ENCODE measurements around the gene ADGRG1.
A peak's percentile ranks its signal among the peaks of the same experiment; 100 is the strongest.

Gene ADGRG1

GRCh38 chr16:57620335-57621231 is 7.8 kb upstream of the ADGRG1 start:
- DNase-seq (ENCODE audit: low spot score): no peak

DNA sequence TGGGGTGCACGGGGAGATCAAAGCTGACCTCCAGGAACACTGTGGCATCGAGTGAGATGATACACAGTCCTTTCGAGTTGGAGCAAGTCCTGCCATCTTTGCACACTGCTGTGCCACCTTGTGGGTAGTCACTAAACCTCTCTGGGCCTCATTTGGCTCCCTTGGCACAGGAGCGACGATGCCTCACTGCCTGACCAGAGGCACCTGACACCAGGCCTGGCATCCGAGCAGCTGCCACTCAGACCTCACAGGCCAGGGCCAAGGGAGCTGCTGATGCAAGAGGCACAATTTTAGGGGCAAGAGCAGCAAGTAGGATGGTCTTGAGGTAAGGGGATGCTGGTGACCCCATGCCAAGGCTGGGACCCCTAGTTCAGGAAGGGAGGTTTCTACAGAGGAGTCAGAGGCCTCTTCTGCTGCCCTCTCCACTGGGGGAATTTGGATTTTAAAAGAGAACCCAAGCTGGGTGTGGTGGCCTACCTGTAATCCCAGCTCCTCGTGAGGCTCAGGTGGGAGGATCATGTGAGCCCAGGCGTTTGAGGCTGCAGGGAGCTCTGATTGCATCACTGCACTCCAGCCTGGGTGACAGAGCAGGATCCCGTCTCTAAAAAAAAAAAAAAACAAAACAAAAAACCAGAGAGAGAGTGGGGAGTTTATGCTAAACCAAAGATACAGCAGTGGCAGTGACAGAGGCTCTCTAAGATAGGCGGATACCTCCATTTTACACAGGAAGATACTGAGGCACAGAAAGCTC is 6.7 kb upstream of the ADGRG1 start:
- no peak for DNase-seq (ENCODE audit: low spot score)

GRCh38 chr16:57622361-57623250 is 5.8 kb upstream of the ADGRG1 start:
- no peak for DNase-seq (ENCODE audit: low spot score)

DNA sequence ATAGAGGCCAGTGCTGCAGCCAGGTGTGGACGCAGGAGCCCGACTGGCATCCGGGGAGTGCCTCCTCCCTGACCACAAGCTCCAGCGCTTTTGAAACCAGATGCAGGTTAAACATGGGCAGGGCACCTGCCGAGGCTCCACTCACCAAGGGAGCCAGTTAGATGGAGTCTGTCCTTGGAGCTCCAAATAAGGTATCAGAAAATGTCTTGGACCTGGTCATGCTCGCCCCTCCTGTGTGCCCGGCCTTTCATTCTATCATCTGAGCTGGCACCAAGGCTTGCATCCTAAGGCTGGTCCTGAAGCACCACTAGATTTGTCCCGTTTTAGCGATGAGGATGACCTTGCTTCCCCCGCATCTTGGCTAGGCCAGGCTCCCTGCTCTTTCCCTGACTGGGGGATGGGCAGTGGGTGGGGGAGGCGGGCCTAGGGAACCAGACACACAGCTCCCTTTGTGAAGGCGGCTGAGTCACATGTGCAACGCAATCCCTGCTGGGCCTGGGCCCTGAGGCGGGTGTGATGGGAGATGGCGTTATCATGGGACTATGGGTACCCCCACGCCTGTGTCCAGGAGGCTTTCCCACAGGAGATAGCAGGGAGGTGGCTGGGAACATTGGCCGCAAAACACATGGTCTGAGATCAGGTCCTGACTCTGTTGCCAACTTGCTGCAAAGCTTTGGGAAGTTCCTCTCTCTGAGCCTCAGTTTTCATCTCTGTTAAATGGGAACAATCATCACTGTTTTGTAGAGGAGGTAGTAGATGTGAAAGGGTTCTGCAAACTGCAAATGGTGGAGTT is 5.0 kb upstream of the ADGRG1 start:
- peak; percentile 93 for DNase-seq (ENCODE audit: low spot score)

GRCh38 chr16:57624044-57624688 is 4.3 kb upstream of the ADGRG1 start:
- no peak for DNase-seq (ENCODE audit: low spot score)

- DNase-seq (ENCODE audit: low spot score): peak; percentile 91
These were observed 3.5 kb upstream of the ADGRG1 start for GRCh38 chr16:57624806-57625500.

GRCh38 chr16:57626420-57627170 is 1.8 kb upstream of the ADGRG1 start:
- no peak for DNase-seq (ENCODE audit: low spot score)

- DNase-seq (ENCODE audit: low spot score): no peak
These were observed 1.1 kb upstream of the ADGRG1 start for GRCh38 chr16:57627184-57627871.

- DNase-seq (ENCODE audit: low spot score): no peak
These were observed 408 bp downstream of the ADGRG1 start for GRCh38 chr16:57628783-57629293.

DNA sequence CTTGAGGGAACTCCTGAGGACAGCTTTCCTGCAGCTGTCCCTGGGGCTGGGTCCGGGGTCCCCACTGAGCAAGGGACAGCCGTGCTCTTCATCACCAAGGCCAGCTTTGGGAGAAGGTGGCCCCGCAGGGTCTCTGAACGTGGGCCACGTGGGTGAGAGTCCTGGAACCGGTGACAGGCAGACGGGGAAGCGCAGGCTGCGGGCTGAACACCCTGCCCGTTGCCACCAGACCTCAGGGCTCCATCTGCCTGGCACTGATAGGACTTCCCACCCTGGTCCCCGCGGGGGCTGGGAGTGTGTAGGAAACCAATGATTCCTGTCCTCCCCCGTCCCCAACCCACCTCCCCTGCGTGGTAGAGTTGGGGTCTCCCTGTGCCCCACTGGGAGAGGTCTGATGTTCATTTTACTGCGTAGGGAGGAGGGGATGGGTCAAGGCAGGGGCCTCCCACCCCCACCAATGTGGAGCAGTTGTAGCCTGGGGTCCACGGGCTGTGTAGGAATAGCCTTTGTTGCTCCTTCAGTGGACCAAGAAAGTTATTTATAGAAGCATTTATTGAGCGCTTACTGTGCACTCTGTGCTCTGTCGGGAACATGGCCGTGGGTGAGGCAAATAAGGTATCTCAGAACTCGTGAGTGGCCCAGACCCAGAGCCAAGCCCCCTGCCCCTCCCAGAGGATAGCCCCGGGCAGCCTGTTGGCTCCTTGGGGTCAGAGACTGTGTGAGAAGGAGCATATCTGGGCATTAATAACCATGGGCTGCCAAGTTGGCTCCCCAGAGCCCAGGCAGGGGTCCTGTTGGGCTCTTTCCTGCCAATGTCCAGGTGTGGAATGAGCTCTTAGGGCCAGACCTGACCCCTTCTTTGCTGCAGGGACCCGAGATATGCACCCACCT is 1.3 kb downstream of the ADGRG1 start:
- DNase-seq (ENCODE audit: low spot score): no peak

DNA sequence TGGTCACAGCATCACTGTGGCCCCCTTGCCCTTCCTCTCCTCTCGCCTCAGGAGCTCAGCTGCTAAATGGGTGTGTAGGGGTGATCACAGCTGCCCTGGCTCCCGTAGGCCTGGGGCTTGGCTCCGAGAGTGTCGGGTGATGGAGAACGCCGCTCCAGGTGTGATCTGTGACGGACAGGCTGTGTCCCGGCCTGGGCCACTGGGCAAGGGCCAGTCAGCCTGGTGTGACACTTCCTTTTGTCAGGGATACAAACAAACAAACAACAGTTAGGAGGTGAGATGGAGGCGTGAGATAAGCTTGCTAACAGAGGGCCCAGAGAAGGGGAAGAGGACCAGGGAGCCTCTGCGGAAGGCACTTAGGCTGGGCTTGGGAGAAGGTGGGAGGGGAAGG is 2.0 kb downstream of the ADGRG1 start:
- DNase-seq (ENCODE audit: low spot score): no peak

GRCh38 chr16:57630931-57631845 is 2.8 kb downstream of the ADGRG1 start:
- DNase-seq (ENCODE audit: low spot score): peak; percentile 81

DNA sequence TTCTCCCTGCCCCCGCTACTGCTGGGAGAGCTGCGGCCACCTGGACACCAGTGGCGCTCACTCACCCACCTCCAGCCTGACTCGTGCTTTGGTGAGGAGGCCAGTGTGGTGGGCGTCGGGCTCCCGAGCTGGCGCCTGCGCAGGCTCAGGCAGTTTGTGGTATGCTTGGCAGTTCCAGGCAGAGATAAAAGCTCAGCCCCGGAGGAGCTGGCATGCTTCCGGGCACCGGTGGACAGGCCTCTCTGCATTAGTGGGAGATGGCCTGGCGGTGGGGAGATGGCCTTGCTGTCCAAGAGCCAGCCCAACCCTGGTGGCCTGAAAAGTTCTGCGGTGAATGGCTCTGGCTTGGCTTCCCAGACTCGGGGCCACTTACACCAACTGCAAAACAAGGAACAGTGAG is 4.1 kb downstream of the ADGRG1 start:
- no peak for DNase-seq (ENCODE audit: low spot score)

DNA sequence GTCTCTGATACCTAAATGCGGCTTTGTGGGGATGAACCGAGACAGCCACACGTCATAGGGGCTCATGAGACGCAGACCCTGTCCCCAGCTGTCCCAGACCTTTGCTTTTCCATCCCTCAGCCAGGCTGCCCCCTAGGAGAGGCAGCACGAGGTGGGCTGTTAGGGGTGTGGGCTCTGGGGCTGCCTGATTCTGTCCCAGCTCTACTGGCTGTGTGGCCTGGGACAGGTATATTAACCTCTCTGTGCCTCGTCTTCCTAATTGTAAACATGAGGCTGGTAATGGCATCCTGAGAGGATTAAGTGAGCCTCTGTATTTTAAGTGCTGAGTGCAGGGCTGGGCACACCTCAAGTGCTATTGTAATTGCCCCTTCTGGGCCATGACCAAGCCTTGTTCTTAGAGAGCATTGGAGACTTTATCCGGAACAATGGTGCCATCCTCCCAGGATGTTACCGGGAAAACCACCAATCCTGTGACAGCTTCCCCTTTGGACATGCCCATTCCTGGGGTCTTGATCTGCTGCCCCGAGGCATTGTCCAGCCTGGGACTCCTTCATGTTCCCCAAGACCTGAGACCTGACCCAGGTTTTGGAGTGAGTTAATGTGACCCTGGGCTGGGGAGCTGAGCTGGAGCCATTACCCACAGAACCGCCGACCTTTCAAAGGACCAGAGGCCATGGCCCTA is 5.1 kb downstream of the ADGRG1 start:
- DNase-seq (ENCODE audit: low spot score): no peak

DNA sequence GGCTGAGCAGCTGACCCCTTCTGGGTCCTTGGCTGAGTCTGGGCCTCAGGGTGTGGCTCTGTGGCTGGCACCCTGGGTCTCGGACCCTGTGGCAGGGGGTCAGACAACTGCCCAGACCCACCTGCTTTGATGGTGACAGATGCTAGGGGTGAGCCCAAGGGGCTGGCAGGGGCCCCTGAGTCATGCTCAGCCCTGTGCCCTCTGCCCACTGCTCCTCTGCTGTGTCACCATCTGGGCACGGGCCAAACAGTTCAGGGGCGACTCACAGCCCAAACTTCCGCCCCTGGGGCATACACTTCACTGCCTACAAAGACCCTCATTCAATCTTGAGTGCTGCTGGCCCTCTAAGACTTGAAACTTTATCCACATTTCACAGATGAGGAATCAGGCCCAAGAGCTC is 5.7 kb downstream of the ADGRG1 start:
- DNase-seq (ENCODE audit: low spot score): no peak

Measured in putamen (tissue), 1 donor.